ENCODE measurements around the gene UBE3B. TPM values are rescaled to one million over a fixed set of nuclear protein-coding genes. Genes with fewer than 3 reads are reported as not detected.

The UBE3B gene
- 40.0 and 47.7 TPM in 2 replicates for total RNA-seq

GRCh38 chr12:109477185-109477962 lies at the start of gene UBE3B, which contains the start of gene KCTD10:
Gene UBE3B (plus strand): TSS chr12:109477634. CDS start chr12:109483552, 5,918 bp downstream.
Gene KCTD10 (minus strand): TSS chr12:109477300. CDS start chr12:109477262, 38 bp downstream.

GRCh38 chr12:109573029-109573913 lies 95.8 kb downstream of the UBE3B start, which contains the start of the genes MMAB and MVK:
Gene MMAB (minus strand): TSS chr12:109573504. CDS start chr12:109573480, 24 bp downstream.
Gene MVK (plus strand): TSS chr12:109573794. CDS start chr12:109574823, 1,029 bp downstream.

Other genes with a start within 250 kb of the UBE3B start
- gene FOXN4, start 168.3 kb upstream of the UBE3B start, total RNA-seq, result not detected in 2 replicates
- not detected in 2 replicates for gene MYO1H, start 129.7 kb upstream of the UBE3B start, total RNA-seq
- gene KCTD10, start 334 bp upstream of the UBE3B start, total RNA-seq, result 127 and 145 TPM in 2 replicates
- gene MMAB, start 95.9 kb downstream of the UBE3B start, total RNA-seq, result 32.1 and 38.2 TPM in 2 replicates
- gene MVK, start 96.2 kb downstream of the UBE3B start, total RNA-seq, result 11.5 and 14.1 TPM in 2 replicates
- 0.39 and 0.43 TPM in 2 replicates for gene FAM222A, start 236.2 kb downstream of the UBE3B start, total RNA-seq